Stimulated activated CD8-positive, alpha-beta memory T cell treated with anti-CD3 and anti-CD28 coated beads, Interleukin-15, amount 100 ng/mL, for 1 hour (primary cell): Measurements from ENCODE around the gene ADAMTS2.
"Not testable (repeated sequence)": the region's sequence is repeated elsewhere in the genome, so short reads cannot be mapped to it uniquely, and the experiment has no call there.

Experiments used
- DNase-seq: peaks from one replicate; pipeline ENCODE4 v3.0.0-alpha.2; 2020; ENCODE audit warnings: low read depth

ADAMTS2 gene

DNA sequence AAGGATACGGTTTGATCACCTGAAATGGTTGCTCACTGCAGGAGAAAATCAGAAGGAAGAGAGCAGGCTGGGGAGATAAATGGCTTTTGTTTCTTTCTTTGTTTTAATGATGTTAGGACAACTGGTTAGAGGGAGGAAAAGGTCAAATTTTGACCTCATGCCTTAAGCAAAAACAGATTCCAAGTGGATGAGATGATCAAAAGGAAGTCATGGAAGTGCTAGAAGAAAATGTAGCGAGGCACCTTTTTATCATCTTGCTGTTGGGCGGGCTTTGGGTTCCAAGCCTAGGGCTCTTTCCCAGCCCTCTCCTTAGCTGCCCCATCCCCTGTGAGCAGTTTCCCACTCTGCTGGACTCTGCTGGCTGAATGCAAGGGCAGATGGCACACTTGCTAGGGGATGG lies 127.9 kb downstream of the ADAMTS2 start:
- no peak for DNase-seq

DNA sequence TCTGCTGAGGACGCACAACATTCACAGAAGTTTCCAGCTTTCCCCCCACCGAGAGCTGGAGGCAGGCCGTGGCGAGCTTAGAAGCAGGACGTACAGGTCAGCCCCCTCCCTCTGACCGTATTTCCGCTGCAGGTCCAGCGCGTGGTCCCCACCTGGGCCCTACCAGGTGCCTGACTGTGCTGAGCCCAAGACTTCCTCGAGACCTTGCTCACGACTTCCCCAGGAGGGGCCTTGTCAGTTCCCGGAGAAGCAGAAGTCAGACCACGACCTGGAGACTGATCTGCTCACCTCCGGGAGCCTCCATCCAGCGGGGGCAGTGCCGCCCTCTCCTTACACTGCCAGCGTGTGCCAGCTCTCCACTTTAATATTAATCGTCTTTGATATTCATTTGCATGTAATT lies 128.9 kb downstream of the ADAMTS2 start:
- DNase-seq = not testable (repeated sequence)

- no peak for DNase-seq
Observed at GRCh38 chr5:179215576-179215975, 129.7 kb downstream of the ADAMTS2 start.

- DNase-seq = no peak
Observed at GRCh38 chr5:179214678-179215077, 130.6 kb downstream of the ADAMTS2 start.

DNA sequence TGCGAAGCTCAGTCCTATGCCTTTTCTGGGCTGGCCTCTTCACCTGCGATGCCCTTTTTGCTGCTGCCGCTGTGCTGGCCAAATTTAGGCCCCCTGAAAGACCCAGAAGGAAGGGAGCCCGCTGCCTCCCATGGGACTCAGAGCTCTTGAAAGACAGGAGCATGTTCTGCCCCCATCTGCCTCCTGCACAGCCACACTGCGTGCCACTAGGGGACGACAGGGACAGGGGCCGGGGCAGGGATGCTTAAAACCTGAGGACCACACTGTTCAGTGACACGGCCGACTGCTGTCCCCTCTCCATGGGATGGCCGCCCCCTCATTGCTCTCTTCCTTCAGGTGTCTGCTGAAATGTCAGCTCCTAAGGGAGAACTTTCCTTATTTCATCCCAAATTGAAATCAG lies 132.4 kb downstream of the ADAMTS2 start:
- no peak for DNase-seq

DNA sequence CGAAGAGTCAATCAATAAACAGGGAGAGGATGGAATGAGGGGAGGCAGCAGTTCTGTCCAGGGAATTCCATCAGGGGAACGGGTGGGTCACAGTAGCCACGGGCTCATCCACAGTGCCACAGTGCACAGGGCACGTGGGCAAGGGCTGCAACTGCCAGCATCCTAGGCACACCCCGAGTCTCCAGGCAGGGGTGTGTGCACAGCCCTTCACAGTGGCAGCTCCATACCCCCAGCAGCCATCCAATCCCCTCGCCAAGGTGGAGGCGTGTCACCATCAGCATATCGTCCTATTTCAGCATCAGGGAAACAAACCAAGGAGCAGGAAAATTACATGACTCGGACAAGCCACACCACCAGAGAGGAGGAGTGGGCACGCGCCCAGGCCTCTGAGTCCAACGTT lies 133.6 kb downstream of the ADAMTS2 start:
- DNase-seq = no peak

GRCh38 chr5:179211068-179211467 lies 134.2 kb downstream of the ADAMTS2 start:
- DNase-seq = no peak

GRCh38 chr5:179210478-179210877 lies 134.8 kb downstream of the ADAMTS2 start:
- DNase-seq = no peak

DNA sequence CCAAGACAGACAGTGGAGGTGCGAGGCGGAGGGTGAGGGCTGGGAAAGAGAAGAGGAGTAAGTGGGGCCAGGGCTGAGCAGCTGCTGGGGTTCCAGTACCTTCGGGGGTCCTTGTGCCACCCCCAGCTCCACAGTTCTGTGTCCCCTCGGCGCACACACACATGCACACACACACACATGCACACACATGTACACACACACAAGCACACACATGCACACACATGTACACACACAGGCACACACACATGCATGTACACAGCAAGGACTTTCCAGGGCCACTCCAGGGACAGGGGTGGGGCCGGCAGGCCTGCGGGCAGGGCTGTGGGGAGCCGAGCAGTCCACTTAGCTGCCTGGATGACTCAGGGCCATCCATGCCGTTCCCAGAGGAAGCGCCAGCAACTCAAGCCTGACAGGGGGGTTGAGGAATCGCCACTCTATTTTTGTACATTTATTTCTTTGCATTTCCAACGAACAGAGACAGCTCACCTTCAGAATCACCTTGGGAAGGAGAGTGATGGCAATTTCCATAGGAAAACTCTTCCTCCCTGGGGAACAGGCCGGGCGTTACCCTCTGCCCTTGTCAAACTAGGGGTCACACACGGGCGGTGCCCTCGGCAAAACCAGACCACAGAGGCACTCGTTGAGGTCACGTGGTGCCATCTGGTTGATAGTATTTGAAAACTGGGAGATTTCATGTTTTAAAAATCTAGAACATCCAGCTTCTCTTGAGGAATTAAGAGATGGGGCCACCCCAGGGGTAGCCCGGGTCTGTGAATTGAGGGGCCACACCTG lies 135.7 kb downstream of the ADAMTS2 start:
- DNase-seq = no peak

GRCh38 chr5:179208706-179209358 lies 136.4 kb downstream of the ADAMTS2 start:
- no peak for DNase-seq

- DNase-seq = no peak
Observed at GRCh38 chr5:179207920-179208705, 137.1 kb downstream of the ADAMTS2 start.

GRCh38 chr5:179207470-179207869 lies 137.8 kb downstream of the ADAMTS2 start:
- no peak for DNase-seq

- no peak for DNase-seq
Observed at GRCh38 chr5:179206366-179206765, 138.9 kb downstream of the ADAMTS2 start.

- no peak for DNase-seq
Observed at GRCh38 chr5:179205277-179205676, 140.0 kb downstream of the ADAMTS2 start.

DNA sequence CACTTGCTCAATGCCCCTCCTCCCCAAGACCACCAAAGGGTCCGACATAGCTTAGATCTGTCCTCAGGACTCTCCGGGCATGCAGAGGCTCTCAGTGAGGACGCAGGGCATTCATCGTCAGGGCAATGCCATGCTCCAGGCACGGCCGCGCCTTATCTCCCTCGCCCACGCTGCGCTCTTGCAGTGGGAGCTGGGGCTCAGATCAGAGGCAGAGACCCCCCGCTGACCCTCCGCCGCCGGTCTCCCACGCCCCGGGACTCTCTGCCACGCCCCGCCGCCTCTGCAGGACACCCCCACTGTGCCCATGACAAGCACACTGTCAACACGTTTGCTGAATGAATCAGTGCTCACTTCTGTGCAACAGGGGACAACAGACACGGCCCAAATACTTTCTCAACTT lies 140.7 kb downstream of the ADAMTS2 start:
- no peak for DNase-seq

DNA sequence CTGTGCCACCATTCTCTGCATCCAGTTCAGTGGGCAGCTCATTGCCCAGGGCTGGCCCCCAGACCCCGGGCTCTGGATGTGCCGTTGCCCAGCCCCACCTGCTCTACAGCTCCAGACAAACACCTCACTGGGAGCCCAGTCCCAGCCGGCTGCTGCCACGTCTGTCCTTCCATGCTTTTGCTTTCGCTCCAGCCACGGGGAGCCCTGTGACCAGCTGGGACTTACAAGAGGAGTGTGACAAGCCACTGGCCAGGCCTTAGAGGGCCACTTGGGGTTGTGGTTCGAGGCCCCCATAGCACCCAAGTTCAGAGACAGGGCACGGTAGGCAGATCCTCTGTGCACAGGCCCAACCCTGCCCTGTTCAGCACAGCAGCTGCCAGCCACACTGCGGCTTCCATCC lies 142.0 kb downstream of the ADAMTS2 start:
- DNase-seq = no peak

GRCh38 chr5:179201986-179202385 lies 143.3 kb downstream of the ADAMTS2 start:
- DNase-seq = no peak

DNA sequence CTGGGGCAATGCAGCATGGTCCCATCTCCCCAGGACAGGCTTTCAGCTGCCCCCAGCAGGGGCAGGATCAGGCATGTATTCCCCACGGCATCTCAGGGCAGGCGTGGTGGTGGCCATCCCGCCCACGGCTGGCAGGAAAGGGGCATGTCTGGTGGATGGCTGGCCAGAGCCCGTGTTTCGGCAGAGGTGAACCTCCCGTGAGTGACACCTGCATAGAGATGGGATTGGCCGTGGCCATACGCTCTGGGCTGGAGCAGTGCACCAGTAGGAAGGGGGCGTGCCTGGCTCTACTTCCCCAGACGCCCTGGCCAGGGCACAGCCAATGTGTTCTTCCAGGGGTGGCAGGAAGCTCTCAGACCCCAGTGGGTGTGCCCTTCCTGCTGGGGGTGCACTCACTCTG lies 146.0 kb downstream of the ADAMTS2 start:
- no peak for DNase-seq

DNA sequence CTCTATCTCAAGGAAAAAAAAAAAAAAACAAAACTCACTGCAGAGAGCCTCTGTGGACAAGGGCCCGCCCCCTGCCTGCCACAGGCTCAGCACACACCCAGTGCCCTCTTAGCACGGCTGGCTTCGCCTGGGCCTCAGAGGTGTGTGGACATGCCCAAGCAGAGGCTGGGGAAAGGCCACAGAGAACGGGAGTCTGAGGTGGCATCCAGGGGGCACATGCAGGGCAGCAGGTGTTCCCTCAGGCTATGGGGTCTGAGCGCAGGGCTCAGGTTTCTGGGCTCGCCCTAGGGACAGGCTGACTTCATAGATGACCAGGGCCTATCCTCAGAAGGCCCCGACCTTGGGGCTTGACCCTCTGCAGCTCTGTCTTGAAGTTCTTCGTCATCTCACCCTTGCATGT lies 146.4 kb downstream of the ADAMTS2 start:
- no peak for DNase-seq

- DNase-seq = no peak
Observed at GRCh38 chr5:179196405-179197079, 148.7 kb downstream of the ADAMTS2 start.

DNA sequence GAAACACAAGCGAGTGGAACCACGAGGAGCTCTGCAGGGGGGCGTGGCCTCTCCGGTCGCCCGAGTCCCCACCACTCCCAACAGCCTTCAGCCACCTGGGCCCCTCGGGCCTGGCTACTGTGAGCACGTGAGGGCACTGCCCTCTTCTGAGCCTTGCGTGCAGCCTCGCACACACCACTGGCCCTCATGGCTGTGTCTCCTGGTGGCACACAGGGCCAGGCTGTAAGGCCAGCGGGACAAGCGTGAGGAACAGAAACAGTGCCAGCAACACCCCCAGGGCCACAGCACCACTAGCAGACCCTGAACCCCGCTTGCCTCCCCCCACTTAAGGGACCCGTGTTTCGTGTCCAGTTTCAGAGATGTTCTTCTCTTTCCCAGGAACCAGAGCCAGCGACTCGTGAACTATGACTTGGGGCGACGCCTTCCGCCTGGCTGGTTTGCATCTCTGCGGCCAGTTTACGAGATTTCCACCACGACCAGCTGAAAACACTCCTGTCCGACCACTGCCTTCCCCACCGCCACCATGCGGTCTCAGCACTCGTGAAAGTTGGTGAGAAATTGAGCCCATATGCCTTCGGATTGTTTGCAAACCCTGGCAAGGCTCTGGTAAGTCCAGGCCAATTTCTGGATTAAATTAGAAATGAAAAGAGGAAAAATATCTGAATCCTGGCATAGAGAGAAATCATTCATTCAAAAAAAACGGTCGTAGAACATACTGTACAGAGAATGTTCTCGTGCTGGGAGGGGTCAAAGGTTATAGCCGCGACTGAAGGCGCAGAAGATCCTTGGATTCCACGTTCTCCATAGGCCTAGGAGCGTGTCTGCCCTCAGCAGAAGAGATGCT lies 149.5 kb downstream of the ADAMTS2 start:
- no peak for DNase-seq
